NK-92 (cell line): ENCODE measurements around the gene CLEC18B.
"Not testable (repeated sequence)": the region's sequence is repeated elsewhere in the genome, so short reads cannot be mapped to it uniquely, and the experiment has no call there.

Source experiments
- DNase-seq: peaks from one replicate; lab custom pipeline; 2025; ENCODE audit not compliant: unreplicated experiment; lab: John Stamatoyannopoulos, UW

Gene CLEC18B

DNA sequence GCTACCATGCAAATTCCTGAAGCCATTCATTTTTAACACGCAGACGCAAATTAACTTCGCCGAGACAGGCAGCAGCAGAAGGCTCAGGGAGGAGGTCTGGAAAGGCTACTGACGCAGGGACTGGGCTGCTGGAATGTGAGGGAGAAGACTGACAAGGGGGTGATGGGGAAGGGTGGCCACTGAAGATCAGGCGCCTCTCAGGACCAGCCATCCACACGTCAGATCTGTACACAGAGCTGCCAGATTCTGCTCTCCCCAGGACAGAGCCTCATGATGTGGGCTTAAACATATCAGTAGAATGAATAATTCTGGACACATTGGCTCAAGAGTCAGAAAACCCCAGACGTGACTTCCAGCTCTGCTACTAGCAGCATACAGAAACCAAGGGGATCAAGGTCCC is 25.6 kb upstream of the CLEC18B start:
- no peak for DNase-seq

DNA sequence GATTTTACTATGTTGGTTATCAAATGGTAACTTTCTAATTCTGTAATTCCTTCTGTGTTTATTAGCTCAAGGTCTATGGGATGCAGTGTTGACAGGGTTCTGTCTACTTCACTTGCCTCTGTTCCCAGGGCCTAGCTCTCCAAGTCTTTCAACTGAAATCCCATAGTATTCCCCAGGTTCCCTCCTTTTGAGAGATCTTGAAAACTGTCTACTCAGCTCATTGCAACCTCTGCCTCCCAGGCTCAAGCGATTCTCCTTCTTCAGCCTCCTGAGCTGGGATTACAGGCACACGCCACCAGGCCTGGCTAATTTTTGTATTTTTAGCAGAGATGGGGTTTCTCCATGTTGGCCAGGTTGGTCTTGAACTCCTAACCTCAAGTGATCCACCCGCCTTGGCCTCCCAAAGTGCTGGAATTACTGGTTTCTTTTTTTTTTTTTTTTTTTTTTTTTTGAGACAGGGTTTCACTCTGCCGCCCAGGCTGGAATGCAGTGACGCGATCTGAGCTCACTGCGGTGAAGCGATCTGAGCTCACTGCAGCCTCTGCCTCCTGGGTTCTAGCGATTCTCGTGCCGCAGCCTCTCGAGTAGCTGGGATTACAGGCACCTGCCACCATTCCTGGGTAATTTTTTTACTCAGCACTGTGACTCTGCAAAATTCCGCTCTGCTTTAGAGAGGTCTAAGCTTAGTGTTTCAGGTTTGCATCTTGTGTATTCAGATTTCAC is 22.5 kb upstream of the CLEC18B start:
- DNase-seq = not testable (repeated sequence)

GRCh38 chr16:74439685-74440084 is 18.4 kb upstream of the CLEC18B start:
- no peak for DNase-seq

DNA sequence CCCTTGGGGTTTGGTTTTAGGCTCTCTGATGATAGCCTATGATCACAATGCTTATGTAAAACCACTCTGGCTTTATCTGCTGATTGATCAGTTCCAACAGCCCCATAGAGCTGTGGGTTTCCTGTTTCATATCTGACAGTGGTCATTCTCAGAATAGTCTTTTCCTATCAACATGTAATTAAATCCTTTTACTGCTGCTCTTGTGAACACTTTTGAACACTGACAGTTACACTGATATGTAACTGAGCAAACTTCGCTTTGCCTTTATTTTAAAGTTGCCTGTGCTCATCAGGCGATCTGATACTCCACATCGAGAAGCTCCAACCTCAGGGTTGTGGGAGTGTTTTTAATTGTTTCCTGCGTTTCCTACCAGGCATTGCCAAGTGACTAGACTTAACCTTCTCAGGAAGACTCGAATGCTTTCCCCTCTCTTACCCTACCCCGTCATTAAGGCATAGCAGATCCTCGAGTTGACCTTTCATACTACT is 17.3 kb upstream of the CLEC18B start:
- DNase-seq = no peak

- DNase-seq = no peak
These were observed 10.2 kb upstream of the CLEC18B start for GRCh38 chr16:74431516-74431915.

GRCh38 chr16:74430036-74430712 is 8.9 kb upstream of the CLEC18B start:
- DNase-seq = not testable (repeated sequence)

- DNase-seq = not testable (repeated sequence)
These were observed 7.2 kb upstream of the CLEC18B start for GRCh38 chr16:74428493-74428892.

- DNase-seq = not testable (repeated sequence)
These were observed 4.5 kb upstream of the CLEC18B start for GRCh38 chr16:74425751-74426150.

DNA sequence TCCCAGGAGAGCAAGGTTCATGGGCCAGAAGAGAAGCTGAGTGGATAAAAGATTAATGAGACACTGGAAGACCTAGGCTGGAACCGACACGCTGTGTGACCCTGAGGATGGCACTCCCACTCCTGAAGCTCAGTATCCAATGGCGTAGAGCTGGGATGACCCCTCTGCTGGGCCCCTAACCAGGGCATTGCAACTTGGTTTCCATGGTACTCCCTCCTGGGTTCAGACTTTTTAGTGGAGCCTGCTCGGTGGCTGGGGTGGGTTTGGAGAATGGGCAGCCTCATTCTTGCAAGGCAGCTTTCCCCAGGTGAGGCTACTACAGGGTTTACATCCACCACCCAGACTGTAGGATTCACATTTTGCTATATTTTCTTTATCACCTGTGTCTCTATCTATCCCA is 2.4 kb upstream of the CLEC18B start:
- DNase-seq = not testable (repeated sequence)

DNA sequence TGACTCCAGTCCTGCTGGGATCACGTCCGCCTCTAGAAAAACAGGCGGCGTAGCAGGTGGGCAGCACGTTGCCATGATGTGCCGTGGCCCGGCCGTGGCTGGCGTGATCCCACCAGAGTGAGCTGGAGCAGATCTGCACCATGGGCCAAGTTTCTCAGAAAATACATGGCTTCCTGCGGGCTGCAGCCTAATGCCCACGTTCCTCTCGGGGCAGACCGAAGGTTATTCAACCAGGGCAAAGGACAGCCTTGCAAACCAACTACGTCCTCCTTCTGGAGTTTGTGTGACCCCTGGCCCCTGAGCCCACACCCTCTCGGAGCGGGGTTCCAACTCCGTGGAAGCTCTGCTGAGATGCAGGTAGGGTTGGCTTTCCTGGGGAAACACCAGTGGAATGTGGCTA is 808 bp upstream of the CLEC18B start:
- not testable (repeated sequence) for DNase-seq

- not testable (repeated sequence) for DNase-seq
These were observed 156 bp upstream of the CLEC18B start for GRCh38 chr16:74421482-74421785.

- not testable (repeated sequence) for DNase-seq
These were observed 1.5 kb downstream of the CLEC18B start for GRCh38 chr16:74419811-74420210.

GRCh38 chr16:74417897-74418296 is 3.4 kb downstream of the CLEC18B start:
- DNase-seq = not testable (repeated sequence)

- not testable (repeated sequence) for DNase-seq
These were observed 7.4 kb downstream of the CLEC18B start for GRCh38 chr16:74413920-74414319.

DNA sequence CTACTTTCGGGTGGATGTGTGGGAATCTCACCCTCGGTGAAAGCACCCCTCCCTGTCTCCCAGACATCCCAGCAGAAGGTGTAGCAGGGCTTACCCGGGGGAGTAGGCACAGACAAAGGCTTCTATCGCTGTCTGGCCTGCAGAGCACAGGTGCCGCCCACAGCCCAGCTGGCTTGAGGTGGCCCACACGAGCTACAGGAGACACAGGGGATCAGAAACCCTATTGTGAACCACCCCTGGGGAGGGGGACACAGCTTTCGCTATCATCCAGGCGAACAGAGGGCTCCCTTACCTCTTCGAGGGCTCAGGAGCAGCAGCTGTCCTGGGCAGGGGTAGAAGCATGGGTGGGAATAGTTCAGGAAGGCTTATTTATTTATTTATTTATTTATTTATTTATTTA is 7.8 kb downstream of the CLEC18B start:
- DNase-seq = not testable (repeated sequence)

DNA sequence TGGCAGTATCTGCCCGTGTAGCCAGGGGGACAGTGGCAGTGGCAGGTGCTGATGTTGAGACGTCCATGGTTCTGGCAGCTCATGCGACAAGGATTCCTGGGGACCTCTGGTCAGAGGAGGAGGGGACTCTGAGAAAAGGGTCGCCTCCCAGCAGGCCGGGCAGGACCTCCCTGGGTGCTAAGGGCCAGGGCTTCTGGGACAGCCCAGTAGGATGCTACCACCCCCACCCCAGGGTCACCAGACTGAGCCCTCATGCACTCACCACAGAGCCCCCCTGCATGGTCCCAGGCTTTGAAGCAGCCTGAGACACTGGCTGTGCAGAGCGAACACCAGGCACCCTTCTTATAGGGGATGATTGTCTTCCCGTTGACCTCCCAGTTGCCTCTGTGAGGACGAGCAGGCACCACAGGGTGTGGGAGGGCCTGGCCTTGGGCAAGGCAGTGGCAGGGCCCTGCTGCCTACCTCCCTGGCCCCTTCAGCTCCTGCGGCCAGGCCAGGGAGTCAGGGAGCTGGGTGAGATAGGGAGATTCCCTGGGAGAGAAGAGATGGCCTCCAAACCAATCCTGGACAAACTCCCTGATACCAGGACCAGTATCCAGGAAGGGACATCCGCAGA is 8.4 kb downstream of the CLEC18B start:
- not testable (repeated sequence) for DNase-seq

DNA sequence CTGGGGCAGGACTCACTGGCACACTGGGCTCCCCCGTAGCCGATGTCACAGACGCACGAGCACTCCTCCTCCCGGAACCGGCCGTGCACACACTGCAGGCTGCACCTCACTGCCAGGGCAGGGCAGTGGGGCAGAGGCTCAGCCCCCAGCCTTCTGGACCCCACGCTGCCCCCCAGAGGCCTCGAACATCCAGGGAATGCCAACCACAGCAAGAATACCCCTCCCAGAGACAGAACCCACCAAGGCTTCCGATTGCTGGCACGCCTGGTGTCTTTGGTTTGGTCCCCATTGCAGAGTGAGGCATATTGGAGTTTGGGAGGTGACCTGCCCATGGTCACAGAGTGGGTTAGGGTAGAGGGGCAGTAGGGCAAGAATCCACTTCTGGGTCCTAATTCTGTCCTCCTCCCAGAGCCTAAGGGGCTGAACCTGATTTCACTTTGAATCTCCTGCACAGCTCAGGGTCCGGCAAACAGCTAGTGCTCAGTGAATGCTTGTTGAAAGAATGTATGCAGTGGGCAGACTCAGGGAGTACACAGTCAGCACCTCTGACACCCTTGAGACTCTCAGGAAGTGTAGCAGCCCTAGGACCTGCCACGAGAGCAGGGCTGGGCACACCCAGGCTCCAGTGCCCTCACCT is 9.0 kb downstream of the CLEC18B start:
- DNase-seq = not testable (repeated sequence)

DNA sequence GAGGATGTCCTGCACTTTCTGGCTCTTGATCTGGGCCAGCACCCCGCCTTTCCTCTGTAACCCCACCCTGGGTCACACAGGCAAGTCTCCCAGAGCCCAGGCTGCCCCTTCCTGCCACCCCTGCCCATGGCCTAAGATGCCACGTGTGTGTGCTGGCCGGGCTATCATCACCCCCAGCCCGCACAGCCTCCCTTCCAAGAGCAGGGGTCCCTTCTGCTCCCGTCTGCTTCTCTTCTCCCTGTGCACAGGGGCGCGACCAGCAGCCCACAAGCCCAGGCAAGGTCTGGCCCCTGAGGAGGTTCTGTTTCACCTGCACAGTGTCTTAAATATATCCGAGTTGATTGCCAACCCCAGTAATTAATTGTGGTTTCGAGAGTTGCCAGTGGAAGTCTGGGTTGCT is 10.3 kb downstream of the CLEC18B start:
- not testable (repeated sequence) for DNase-seq

DNA sequence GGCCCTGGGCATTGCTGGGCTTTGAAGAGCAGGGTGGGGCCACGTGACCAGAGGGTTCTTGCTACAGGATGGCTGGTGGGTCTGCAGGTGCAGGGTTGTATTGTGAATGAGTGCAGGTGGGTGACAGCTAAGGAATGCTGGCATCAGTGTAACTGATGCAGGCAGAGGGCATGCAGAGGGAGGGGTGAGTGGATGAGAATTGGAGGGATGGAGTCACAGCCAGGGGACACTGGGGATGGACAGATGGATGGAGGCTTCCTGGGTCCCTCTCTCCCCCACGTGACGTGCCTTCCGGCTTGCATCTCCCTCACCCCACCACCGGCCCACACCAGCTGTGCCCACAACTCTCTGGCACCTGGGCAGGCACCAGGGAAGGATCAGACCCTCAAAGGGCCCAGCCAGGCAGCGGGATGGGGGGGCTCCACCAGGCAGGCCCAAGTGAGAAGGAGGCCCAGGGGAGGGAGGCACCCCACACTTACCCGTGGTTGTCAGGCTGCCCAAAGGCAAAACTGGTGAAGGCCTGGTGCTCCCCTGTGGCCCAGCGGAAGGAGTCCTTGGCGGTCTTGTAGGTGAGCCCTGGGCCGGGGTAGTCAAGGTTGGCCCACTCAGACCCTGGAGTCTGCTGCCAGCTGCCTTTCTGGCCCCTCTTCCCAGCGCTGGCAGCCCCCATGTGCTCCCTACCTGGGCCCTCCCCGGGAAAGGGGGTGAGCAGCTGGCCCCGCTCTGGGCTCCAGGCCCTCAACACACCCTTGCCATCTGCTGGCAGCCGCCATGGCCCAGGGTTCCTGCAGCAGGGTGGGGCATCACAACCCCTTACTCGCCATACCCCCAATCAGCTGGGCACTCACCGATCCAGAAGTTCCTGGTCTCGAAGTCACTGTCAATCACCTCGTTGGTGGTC is 11.0 kb downstream of the CLEC18B start:
- not testable (repeated sequence) for DNase-seq

GRCh38 chr16:74409185-74409981 is 11.9 kb downstream of the CLEC18B start:
- not testable (repeated sequence) for DNase-seq
